Stomach smooth muscle (tissue), 2 donors: Measurements from ENCODE around the gene ABHD15.

Source experiments
- H3K27ac ChIP-seq: one replicate; pipeline ENCODE4 v1.7.0; 2013; ENCODE audit warnings: mild to moderate bottlenecking, low read length, inconsistent platforms
- H3K27me3 ChIP-seq, 2 donors: one replicate each; pipeline ENCODE4 v1.7.0; 2013; ENCODE audit warnings: low read length in 2 of 2; ENCODE audit not compliant: insufficient read depth in 2 of 2, control insufficient read depth in 1 of 2
- H3K36me3 ChIP-seq, 2 donors: one replicate each; pipeline ENCODE4 v1.7.0; 2013; ENCODE audit warnings: low read length in 2 of 2; ENCODE audit not compliant: control insufficient read depth in 2 of 2, insufficient read depth in 2 of 2
- H3K4me1 ChIP-seq: one replicate; pipeline ENCODE4 v1.7.0; 2013; ENCODE audit warnings: low read length; ENCODE audit not compliant: control insufficient read depth, insufficient read depth
- H3K4me3 ChIP-seq, 2 donors: one replicate each; pipeline ENCODE4 v1.7.0; 2013; ENCODE audit warnings: low read length in 2 of 2
- H3K9ac ChIP-seq, 2 donors: one replicate each; pipeline ENCODE4 v1.7.0; 2013; ENCODE audit warnings: low read length in 2 of 2, mild to moderate bottlenecking in 1 of 2
- H3K9me3 ChIP-seq, 2 donors: one replicate each; pipeline ENCODE4 v1.7.0; 2013; ENCODE audit warnings: low read length in 2 of 2; ENCODE audit not compliant: control insufficient read depth in 2 of 2
- donor health status: healthy.
- donor health status: Pancreatic carcinoma.

The ABHD15 gene

GRCh38 chr17:29610395-29610794 lies 43.6 kb upstream of the ABHD15 start:
- H3K27me3 ChIP-seq, result no peaks in the 10 kb centered on the region
- peaks cover 27% of the 10 kb centered on the region for H3K4me1 ChIP-seq
- H3K9ac ChIP-seq, result no peak overlapping the region
- no peak overlapping the region for H3K27ac ChIP-seq
- H3K9me3 ChIP-seq, result no peaks in the 10 kb centered on the region
- peaks cover 0 to 4% of the 10 kb centered on the region in 2 donors for H3K36me3 ChIP-seq
- no peak overlapping the region for H3K4me3 ChIP-seq

- Histone ChIP-seq H3K27ac (no peak overlapping the region), H3K4me3 (no peak overlapping the region), H3K36me3 (peaks cover 0 to 4% of the 10 kb centered on the region in 2 donors), H3K9ac (no peak overlapping the region), H3K27me3 (no peaks in the 10 kb centered on the region), H3K9me3 (no peaks in the 10 kb centered on the region), H3K4me1 (peaks cover 14% of the 10 kb centered on the region)
Observed at GRCh38 chr17:29608986-29609385, 42.1 kb upstream of the ABHD15 start.

- Histone ChIP-seq H3K4me3 (no peak overlapping the region), H3K4me1 (peaks cover under 1% of the 10 kb centered on the region), H3K9me3 (no peaks in the 10 kb centered on the region), H3K27ac (no peak overlapping the region), H3K36me3 (peaks cover 0 to 4% of the 10 kb centered on the region in 2 donors), H3K9ac (no peak overlapping the region), H3K27me3 (no peaks in the 10 kb centered on the region)
Observed at GRCh38 chr17:29607557-29608195, 40.8 kb upstream of the ABHD15 start.

- no peak overlapping the region for H3K27ac ChIP-seq
- no peaks in the 10 kb centered on the region for H3K4me1 ChIP-seq
- no peak overlapping the region for H3K4me3 ChIP-seq
- H3K27me3 ChIP-seq, result no peaks in the 10 kb centered on the region
- no peaks in the 10 kb centered on the region for H3K36me3 ChIP-seq
- no peaks in the 10 kb centered on the region for H3K9me3 ChIP-seq
- H3K9ac ChIP-seq, result no peak overlapping the region
Observed at GRCh38 chr17:29603109-29603674, 36.4 kb upstream of the ABHD15 start.

GRCh38 chr17:29597361-29598172 lies 30.7 kb upstream of the ABHD15 start:
- Histone ChIP-seq H3K4me1 (peaks cover 23% of the 10 kb centered on the region), H3K9me3 (no peaks in the 10 kb centered on the region), H3K27ac (no peak overlapping the region), H3K27me3 (peaks cover 0 to 3% of the 10 kb centered on the region in 2 donors), H3K4me3 (peak overlapping the region in 1 of 2 donors; percentile 3), H3K9ac (no peak overlapping the region), H3K36me3 (no peaks in the 10 kb centered on the region)

- Histone ChIP-seq H3K36me3 (no peaks in the 10 kb centered on the region), H3K9ac (no peak overlapping the region), H3K4me1 (peaks cover 31% of the 10 kb centered on the region), H3K27ac (no peak overlapping the region), H3K4me3 (no peak overlapping the region), H3K27me3 (peaks cover 0 to 3% of the 10 kb centered on the region in 2 donors), H3K9me3 (no peaks in the 10 kb centered on the region)
Observed at GRCh38 chr17:29596811-29597210, 30.0 kb upstream of the ABHD15 start.

- Histone ChIP-seq H3K9ac (no peak overlapping the region), H3K36me3 (no peaks in the 10 kb centered on the region), H3K27me3 (peaks cover 0 to 3% of the 10 kb centered on the region in 2 donors), H3K27ac (no peak overlapping the region), H3K4me3 (no peak overlapping the region), H3K9me3 (no peaks in the 10 kb centered on the region), H3K4me1 (peaks cover 37% of the 10 kb centered on the region)
Observed at GRCh38 chr17:29595943-29596774, 29.3 kb upstream of the ABHD15 start.

GRCh38 chr17:29595107-29595942 lies 28.5 kb upstream of the ABHD15 start:
- H3K4me3 ChIP-seq, result no peak overlapping the region
- no peak overlapping the region for H3K27ac ChIP-seq
- H3K4me1 ChIP-seq, result peaks cover 45% of the 10 kb centered on the region
- H3K9me3 ChIP-seq, result no peaks in the 10 kb centered on the region
- H3K36me3 ChIP-seq, result no peaks in the 10 kb centered on the region
- H3K9ac ChIP-seq, result no peak overlapping the region
- peaks cover 0 to 3% of the 10 kb centered on the region in 2 donors for H3K27me3 ChIP-seq

- Histone ChIP-seq H3K4me1 (peaks cover 52% of the 10 kb centered on the region), H3K36me3 (no peaks in the 10 kb centered on the region), H3K9me3 (no peaks in the 10 kb centered on the region), H3K4me3 (peak overlapping the region in 1 of 2 donors; percentile 29), H3K9ac (no peak overlapping the region), H3K27ac (no peak overlapping the region), H3K27me3 (peaks cover 0 to 3% of the 10 kb centered on the region in 2 donors)
Observed at GRCh38 chr17:29594519-29595090, 27.8 kb upstream of the ABHD15 start.
